H9 (cell line): Measurements from ENCODE around the gene SPCS3. TPM values are rescaled to one million over a fixed set of nuclear protein-coding genes. Genes with fewer than 3 reads are reported as not detected.
A peak's percentile ranks its signal among the peaks of the same experiment; 100 is the strongest.

Experiments used
- DNase-seq: peaks from one replicate; pipeline ENCODE4 v3.0.0-alpha.2; 2017
- H2AFZ ChIP-seq: one replicate; pipeline ENCODE4 v1.6.1; 2013; ENCODE audit warnings: mild to moderate bottlenecking, low read length, control low read depth, moderate library complexity
- H2AK5ac ChIP-seq: 2 replicates; pipeline ENCODE4 v1.6.1; 2013; ENCODE audit warnings: low read length, control low read depth, mixed read lengths; ENCODE audit not compliant: insufficient read length
- H2BK120ac ChIP-seq: one replicate; pipeline ENCODE4 v1.6.1; 2013; ENCODE audit warnings: low read depth, mild to moderate bottlenecking, low read length, control low read depth, inconsistent platforms; ENCODE audit not compliant: poor library complexity, severe bottlenecking
- H2BK12ac ChIP-seq: 2 replicates; pipeline ENCODE4 v1.6.1; 2013; ENCODE audit warnings: low read length, control low read depth, mixed read lengths, low read depth; ENCODE audit not compliant: insufficient read length
- H2BK15ac ChIP-seq: 2 replicates; pipeline ENCODE4 v1.6.1; 2013; ENCODE audit warnings: low read depth, low read length, control low read depth
- H2BK20ac ChIP-seq: one replicate; pipeline ENCODE4 v1.6.1; 2013; ENCODE audit warnings: low read depth, mild to moderate bottlenecking, low read length, control low read depth, inconsistent platforms; ENCODE audit not compliant: poor library complexity, severe bottlenecking
- H2BK5ac ChIP-seq: 2 replicates; pipeline ENCODE4 v1.6.1; 2013; ENCODE audit warnings: low read length, control low read depth, mixed read lengths; ENCODE audit not compliant: insufficient read length
- H3K14ac ChIP-seq: 2 replicates; pipeline ENCODE4 v1.6.1; 2013; ENCODE audit warnings: low read length, control low read depth; ENCODE audit not compliant: insufficient read depth
- H3K18ac ChIP-seq: 2 replicates; pipeline ENCODE4 v1.6.1; 2013; ENCODE audit warnings: low read depth, mild to moderate bottlenecking, mixed read lengths, low read length, control low read depth; ENCODE audit not compliant: insufficient read length
- H3K23ac ChIP-seq: 2 replicates; pipeline ENCODE4 v1.6.1; 2013; ENCODE audit warnings: low read length, control low read depth, mixed read lengths, low read depth; ENCODE audit not compliant: insufficient read length
- H3K23me2 ChIP-seq: 2 replicates; pipeline ENCODE4 v1.6.1; 2013; ENCODE audit warnings: low read depth, mild to moderate bottlenecking, mixed read lengths, low read length, control low read depth; ENCODE audit not compliant: insufficient read length, poor library complexity, severe bottlenecking
- H3K27ac ChIP-seq: 2 replicates; pipeline ENCODE4 v1.5.1; 2013; ENCODE audit warnings: low read length, control low read depth, mixed read lengths, low read depth; ENCODE audit not compliant: insufficient read length
- H3K27me3 ChIP-seq: 2 replicates; pipeline ENCODE4 v1.6.1; 2013; ENCODE audit warnings: low read length, control low read depth, inconsistent platforms; ENCODE audit not compliant: insufficient read depth
- H3K4ac ChIP-seq: 2 replicates; pipeline ENCODE4 v1.6.1; 2013; ENCODE audit warnings: low read depth, mild to moderate bottlenecking, control low read depth, inconsistent platforms, low read length, moderate library complexity
- H3K4me1 ChIP-seq: 2 replicates; pipeline ENCODE4 v1.6.1; 2013; ENCODE audit warnings: low read length, control low read depth, inconsistent platforms; ENCODE audit not compliant: insufficient read depth
- H3K4me2 ChIP-seq: 2 replicates; pipeline ENCODE4 v1.6.1; 2013; ENCODE audit warnings: low read length, control low read depth, mixed read lengths; ENCODE audit not compliant: insufficient read length, insufficient read depth
- H3K56ac ChIP-seq: 2 replicates; pipeline ENCODE4 v1.6.1; 2013; ENCODE audit warnings: low read depth, mild to moderate bottlenecking, mixed read lengths, low read length, control low read depth; ENCODE audit not compliant: insufficient read length
- H3K79me1 ChIP-seq: 2 replicates; pipeline ENCODE4 v1.6.1; 2013; ENCODE audit warnings: low read depth, mild to moderate bottlenecking, moderate library complexity, low read length, control low read depth, inconsistent platforms; ENCODE audit not compliant: insufficient read depth, poor library complexity, severe bottlenecking
- H3K79me2 ChIP-seq: 2 replicates; pipeline ENCODE4 v1.6.1; 2013; ENCODE audit warnings: low read length, control low read depth, inconsistent platforms; ENCODE audit not compliant: insufficient read depth
- H3K9ac ChIP-seq: 2 replicates; pipeline ENCODE4 v1.6.1; 2013; ENCODE audit warnings: low read length, control low read depth, mixed read lengths; ENCODE audit not compliant: insufficient read length; ENCODE audit errors: extremely low read depth
- H3K9me3 ChIP-seq: one replicate; pipeline ENCODE4 v1.6.1; 2013; ENCODE audit warnings: low read depth, low read length, inconsistent platforms; ENCODE audit not compliant: control insufficient read depth
- H3T11ph ChIP-seq: one replicate; pipeline ENCODE4 v1.6.1; 2013; ENCODE audit warnings: mild to moderate bottlenecking, low read length, control low read depth, inconsistent platforms
- H4K20me1 ChIP-seq: one replicate; pipeline ENCODE4 v1.6.1; 2013; ENCODE audit not compliant: control insufficient read depth, insufficient read length, insufficient read depth
- H4K5ac ChIP-seq: 2 replicates; pipeline ENCODE4 v1.6.1; 2013; ENCODE audit warnings: low read depth, mild to moderate bottlenecking, mixed read lengths, low read length, control low read depth; ENCODE audit not compliant: insufficient read length
- H4K8ac ChIP-seq: replicated peaks from 2 replicates; pipeline ENCODE4 v1.6.1; 2013; ENCODE audit warnings: low read length, control low read depth, mixed read lengths, low read depth; ENCODE audit not compliant: insufficient read length
- H4K91ac ChIP-seq: 2 replicates; pipeline ENCODE4 v1.6.1; 2013; ENCODE audit warnings: low read depth, mild to moderate bottlenecking, moderate library complexity, mixed read lengths, low read length, control low read depth; ENCODE audit not compliant: insufficient read length
- H3K27ac Mint-ChIP-seq, 3 experiments: 2 replicates in 2 of 3; 3 replicates in 1 of 3; pipeline ENCODE4 v1.8.0; 2020 to 2021; ENCODE audit warnings: mixed read lengths in 3 of 3, mild to moderate bottlenecking in 1 of 3, moderate library complexity in 1 of 3
- H3K27me3 Mint-ChIP-seq: 2 replicates; pipeline ENCODE4 v1.8.0; 2021; ENCODE audit warnings: low read depth, mild to moderate bottlenecking, moderate library complexity, mixed read lengths
- H3K36me3 Mint-ChIP-seq, 3 experiments: 2 replicates in 2 of 3; 3 replicates in 1 of 3; pipeline ENCODE4 v1.8.0; 2020 to 2021; ENCODE audit warnings: low read depth in 3 of 3, mixed read lengths in 3 of 3; ENCODE audit not compliant: insufficient read depth in 1 of 3
- H3K4me1 Mint-ChIP-seq, 2 experiments: 2 replicates each; pipeline ENCODE4 v1.8.0; 2020; ENCODE audit warnings: mixed read lengths in 2 of 2
- H3K4me3 Mint-ChIP-seq, 2 experiments: 2 replicates in 1 of 2; 3 replicates in 1 of 2; pipeline ENCODE4 v1.8.0; 2020 to 2021; ENCODE audit warnings: mild to moderate bottlenecking in 2 of 2, mixed read lengths in 2 of 2, moderate library complexity in 1 of 2
- H3K9me3 Mint-ChIP-seq, 2 experiments: 2 replicates in 1 of 2; 3 replicates in 1 of 2; pipeline ENCODE4 v1.8.0; 2020; ENCODE audit warnings: mild to moderate bottlenecking in 2 of 2, mixed read lengths in 2 of 2, moderate library complexity in 1 of 2
- WGBS: extraction: QIAGEN DNeasy Blood & Tissue Kit; methylation state at CpG from one replicate; pipeline ENCODE4 v1.1.7; 2013; ENCODE audit warnings: missing lambda C conversion rate, low lambda C conversion rate, mixed read lengths; ENCODE audit not compliant: insufficient read length; ENCODE audit errors: extremely low coverage; 5-methylcytosine and 5-hydroxymethylcytosine counted together
- total RNA-seq: library from RNA; stranded (reverse); gene quantifications from 2 replicates; pipeline ENCODE4 v1.2.1, GENCODE V29; 2021
- TF ChIP-seq, protein P1 (sequence below): fragments of 200-600 bp; sonication (generic); conservative IDR thresholded peaks from 3 replicates; pipeline ENCODE4 v1.8.0; 2021; ENCODE audit warnings: antibody characterized with exemption, mild to moderate bottlenecking

SPCS3 gene
- total RNA-seq, 1 experiment from 2014 or later: 113 TPM

DNA sequence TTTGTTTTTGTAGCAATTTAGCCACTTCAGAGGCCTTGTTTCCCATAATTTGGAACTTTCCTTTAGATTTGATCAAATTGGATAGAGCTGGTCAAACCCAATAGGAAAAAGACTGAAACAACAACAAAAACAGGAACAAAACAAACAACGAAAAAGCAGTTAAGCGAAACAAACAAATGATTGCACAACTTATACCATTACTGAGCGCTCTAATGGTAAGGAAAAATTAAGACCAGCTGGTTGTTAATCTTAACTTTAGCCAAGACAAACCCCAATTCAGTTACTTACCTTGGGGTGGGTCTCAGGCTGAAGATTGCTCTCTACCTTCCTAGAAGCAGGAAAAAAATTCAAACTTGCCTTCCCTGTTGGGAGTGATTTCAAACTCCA is 38.3 kb downstream of the SPCS3 start:
- H3K23me2 ChIP-seq: no peaks in the 10 kb centered on the region
- Mint-ChIP-seq H3K4me1 (peaks cover 34 to 37% of the 10 kb centered on the region in 2 experiments), H3K27ac (peak overlapping the region in 2 of 3 experiments; percentile 35 to 94; a peak in 2 of 7 replicates), H3K36me3 (peaks cover 9 to 24% (median 15%) of the 10 kb centered on the region in 3 experiments), H3K9me3 (peaks cover 25 to 30% of the 10 kb centered on the region in 2 experiments), H3K27me3 (no peaks in the 10 kb centered on the region), H3K4me3 (no peak overlapping the region)
- H4K20me1 ChIP-seq: no peaks in the 10 kb centered on the region
- TF ChIP-seq, protein P1, sequence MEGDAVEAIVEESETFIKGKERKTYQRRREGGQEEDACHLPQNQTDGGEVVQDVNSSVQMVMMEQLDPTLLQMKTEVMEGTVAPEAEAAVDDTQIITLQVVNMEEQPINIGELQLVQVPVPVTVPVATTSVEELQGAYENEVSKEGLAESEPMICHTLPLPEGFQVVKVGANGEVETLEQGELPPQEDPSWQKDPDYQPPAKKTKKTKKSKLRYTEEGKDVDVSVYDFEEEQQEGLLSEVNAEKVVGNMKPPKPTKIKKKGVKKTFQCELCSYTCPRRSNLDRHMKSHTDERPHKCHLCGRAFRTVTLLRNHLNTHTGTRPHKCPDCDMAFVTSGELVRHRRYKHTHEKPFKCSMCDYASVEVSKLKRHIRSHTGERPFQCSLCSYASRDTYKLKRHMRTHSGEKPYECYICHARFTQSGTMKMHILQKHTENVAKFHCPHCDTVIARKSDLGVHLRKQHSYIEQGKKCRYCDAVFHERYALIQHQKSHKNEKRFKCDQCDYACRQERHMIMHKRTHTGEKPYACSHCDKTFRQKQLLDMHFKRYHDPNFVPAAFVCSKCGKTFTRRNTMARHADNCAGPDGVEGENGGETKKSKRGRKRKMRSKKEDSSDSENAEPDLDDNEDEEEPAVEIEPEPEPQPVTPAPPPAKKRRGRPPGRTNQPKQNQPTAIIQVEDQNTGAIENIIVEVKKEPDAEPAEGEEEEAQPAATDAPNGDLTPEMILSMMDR: no peak
- H3K4me2 ChIP-seq: no peak overlapping the region
- no peak overlapping the region for H4K5ac ChIP-seq
- no peaks in the 10 kb centered on the region for H3K79me2 ChIP-seq
- H4K8ac ChIP-seq: no peak overlapping the region
- no peak overlapping the region for H3K56ac ChIP-seq
- H3K79me1 ChIP-seq: no peaks in the 10 kb centered on the region
- no peak overlapping the region for H4K91ac ChIP-seq
- no peak overlapping the region for H2BK20ac ChIP-seq
- H3K27ac ChIP-seq: no peak overlapping the region
- H3T11ph ChIP-seq: no peak overlapping the region
- H2AK5ac ChIP-seq: no peak overlapping the region
- no peak overlapping the region for H2BK120ac ChIP-seq
- H3K9me3 ChIP-seq: peaks cover 10% of the 10 kb centered on the region
- DNase-seq: no peak
- no peak overlapping the region for H2BK12ac ChIP-seq
- H2BK5ac ChIP-seq: no peak overlapping the region
- no CpG with 5 or more reads among the region's 3 CpGs for WGBS
- no peaks in the 10 kb centered on the region for H3K27me3 ChIP-seq
- H2BK15ac ChIP-seq: no peak overlapping the region
- no peak overlapping the region for H3K4ac ChIP-seq
- H3K18ac ChIP-seq: no peak overlapping the region
- H3K4me1 ChIP-seq: peaks cover 3% of the 10 kb centered on the region
- no peak overlapping the region for H3K9ac ChIP-seq
- H2AFZ ChIP-seq: no peak overlapping the region
- H3K23ac ChIP-seq: no peak overlapping the region
- no peak overlapping the region for H3K14ac ChIP-seq
